Measurements from ENCODE around the gene SYTL3. TPM values are rescaled to one million over a fixed set of nuclear protein-coding genes. Genes with fewer than 3 reads are reported as not detected.

SYTL3 gene
- total and polyA plus RNA-seq, 2 of the 8 experiments (the other 6 are each of a cell fraction or from before 2014, with no cell fraction given) = 0.27 to 0.99 TPM

- no peak overlapping the region for H3K23ac ChIP-seq (ENCODE audit: insufficient read length)
- no peaks in the 10 kb centered on the region for H4K20me1 ChIP-seq (replicated peaks in 1 of 2; ENCODE audit: control insufficient read depth in 1 of 2, insufficient read depth in 2 of 2, low read length in 2 of 2)
- H3K27me3 ChIP-seq (replicated peaks in 1 of 4; ENCODE audit: control insufficient read depth in 3 of 4, extremely low read depth in 1 of 4, insufficient read depth in 3 of 4, low read length in 3 of 4) = no peaks in the 10 kb centered on the region
- no peaks in the 10 kb centered on the region for H3K79me2 ChIP-seq (ENCODE audit: control insufficient read depth in 1 of 2, insufficient read depth in 2 of 2, low read length in 2 of 2)
- H2BK120ac ChIP-seq (replicated peaks; ENCODE audit: low read depth, low read length) = no peak overlapping the region
- H3K4me1 ChIP-seq (replicated peaks in 1 of 4; ENCODE audit: control insufficient read depth in 3 of 4, insufficient read depth in 4 of 4, low read length in 3 of 4) = peaks cover 0 to 4% (median 1%) of the 10 kb centered on the region in 4 experiments; a peak in 1 of 7 replicates
- WGBS, 2 experiments (ENCODE audit: extremely low coverage in 1 of 2, insufficient coverage in 1 of 2, insufficient read length in 1 of 2, insufficient replicate concordance in 2 of 2, low coverage in 1 of 2, low lambda C conversion rate in 2 of 2, missing lambda C conversion rate in 1 of 2) = 71% methylated on average over 14 of the region's 14 CpGs; no CpG with 5 or more reads in 1 of the 2 experiments
- POLR2A ChIA-PET (ENCODE audit: partially characterized antibody) = interaction anchor here (1.2 to 1.8 kb wide), 4 partner anchors 10 to 374 kb away, joined by 3 to 5 read pairs (median 4); no protein-coding TSS in a partner anchor
- H2BK15ac ChIP-seq (ENCODE audit: low read length) = no peak overlapping the region
- H3K27ac ChIP-seq (ENCODE audit: low read depth, low read length) = no peak overlapping the region
- no peaks in the 10 kb centered on the region; the same call in 1 of the 2 replicates for H3K23me2 ChIP-seq (ENCODE audit: low read depth, low read length)
- 0 out of 2 replicates have a peak overlapping the region, but pooled peaks have one; percentile 12 for H2BK12ac ChIP-seq (ENCODE audit: low read depth, low read length)
- no peak overlapping the region for H2AK5ac ChIP-seq (ENCODE audit: low read depth, low read length)
- H3K18ac ChIP-seq (ENCODE audit: extremely low read depth, low read length) = no peak overlapping the region
- DNase-seq (ENCODE audit: low read depth in 1 of 2, low spot score in 2 of 2) = no peak
- no peak overlapping the region for H3K4me3 ChIP-seq (ENCODE audit: extremely low read depth in 1 of 4, insufficient read depth in 2 of 4, low read depth in 3 of 4, low read length in 4 of 4)
- H3K4me2 ChIP-seq (ENCODE audit: insufficient read depth in 1 of 2, low read depth in 2 of 2, low read length in 2 of 2) = no peak overlapping the region
- H2BK5ac ChIP-seq (ENCODE audit: low read depth, low read length) = no peak overlapping the region
- no peaks in the 10 kb centered on the region for H3K36me3 ChIP-seq (ENCODE audit: control insufficient read depth in 2 of 4, insufficient read depth in 4 of 4, low read length in 3 of 4)
- H2AFZ ChIP-seq (ENCODE audit: low read length) = peak overlapping the region; percentile 89; the same call in 1 of the 2 replicates
- no peak overlapping the region for H4K5ac ChIP-seq (ENCODE audit: insufficient read length, low read depth, low read length)
- H3K79me1 ChIP-seq (ENCODE audit: low read depth, low read length) = no peaks in the 10 kb centered on the region
- CTCF ChIA-PET (ENCODE audit: partially characterized antibody) = interaction anchor here (0.6 to 4.3 kb wide), 11 partner anchors 10 to 402 kb away, joined by 3 to 32 read pairs (median 5); no protein-coding TSS in a partner anchor
- no peak overlapping the region for H3K14ac ChIP-seq (ENCODE audit: insufficient read length)
- H4K8ac ChIP-seq (ENCODE audit: extremely low read depth, insufficient read depth, low read length) = peak overlapping the region; percentile 25; the same call in 1 of the 2 replicates
- FAIRE-seq = no peak
- no peak overlapping the region for H2BK20ac ChIP-seq (ENCODE audit: low read length)
- no peak overlapping the region for H4K91ac ChIP-seq (replicated peaks; ENCODE audit: insufficient read length, low read length)
- H3K9ac ChIP-seq (replicated peaks in 1 of 4; ENCODE audit: extremely low read depth in 1 of 4, low read depth in 3 of 4, low read length in 3 of 4) = no peak overlapping the region
- no peak overlapping the region for H3K56ac ChIP-seq (replicated peaks; ENCODE audit: insufficient read length, low read depth, low read length)
- H3K4ac ChIP-seq (replicated peaks; ENCODE audit: insufficient read length, low read depth, low read length) = no peak overlapping the region
- TF ChIP-seq TBP (IDR thresholded peaks at IDR 0.05; ENCODE audit: low read depth, low read length) = no peak
- no peak for TF ChIP-seq CBX5 (IDR thresholded peaks at IDR 0.05; ENCODE audit: low read depth, low read length)
- no peak for TF ChIP-seq KDM5A (IDR thresholded peaks at IDR 0.05; ENCODE audit: low read length)
- no peak for TF ChIP-seq ATF2 (IDR thresholded peaks at IDR 0.05; ENCODE audit: low read length)
- no peak for TF ChIP-seq TCF12 (IDR thresholded peaks at IDR 0.05; ENCODE audit: low read depth, low read length)
- TF ChIP-seq MAX (IDR thresholded peaks at IDR 0.05) = no peak
- no peak for TF ChIP-seq TAF7 (optimal IDR thresholded peaks at IDR 0.05; ENCODE audit: borderline replicate concordance, low read depth, low read length)
- TF ChIP-seq EGR1 (IDR thresholded peaks at IDR 0.05; ENCODE audit: borderline replicate concordance, low read depth, low read length) = no peak
- no peak for TF ChIP-seq EP300 (IDR thresholded peaks at IDR 0.05; ENCODE audit: borderline replicate concordance in 1 of 2, low read depth in 2 of 2, low read length in 2 of 2)
- H3K9me3 ChIP-seq (ENCODE audit: insufficient read depth in 2 of 2, low read depth in 1 of 2, low read length in 1 of 2) = no peaks in the 10 kb centered on the region
Observed at GRCh38 chr6:158708239-158708638, 58.4 kb downstream of the SYTL3 start.
